Endodermal cell (in vitro differentiated cells): ENCODE measurements around the gene HES3. TPM values are rescaled to one million over a fixed set of nuclear protein-coding genes. Genes with fewer than 3 reads are reported as not detected.

Experiments used
- DNase-seq: peaks from one replicate; pipeline ENCODE4 v3.0.0-alpha.2; 2017
- H3K27ac ChIP-seq: 2 replicates; pipeline ENCODE4 v1.5.1; 2013; ENCODE audit warnings: mild to moderate bottlenecking, low read depth, low read length, moderate library complexity
- H3K27me3 ChIP-seq: 2 replicates; pipeline ENCODE4 v1.6.1; 2013; ENCODE audit warnings: mild to moderate bottlenecking, low read length, moderate library complexity; ENCODE audit not compliant: insufficient read depth, control insufficient read depth, poor library complexity, severe bottlenecking
- H3K36me3 ChIP-seq: 2 replicates; pipeline ENCODE4 v1.7.0; 2013; ENCODE audit warnings: mild to moderate bottlenecking, low read length, moderate library complexity; ENCODE audit not compliant: control insufficient read depth, insufficient read depth
- H3K4me1 ChIP-seq: one replicate; pipeline ENCODE4 v1.7.0; 2013; ENCODE audit warnings: low read length; ENCODE audit not compliant: control insufficient read depth, insufficient read depth
- H3K4me3 ChIP-seq: 2 replicates; pipeline ENCODE4 v1.5.1; 2013; ENCODE audit warnings: mild to moderate bottlenecking, low read length, moderate library complexity
- H3K9ac ChIP-seq: 2 replicates; pipeline ENCODE4 v1.6.1; 2013; ENCODE audit warnings: mild to moderate bottlenecking, low read length, moderate library complexity; ENCODE audit not compliant: poor library complexity, severe bottlenecking; ENCODE audit errors: extremely low read depth
- H3K9me3 ChIP-seq: 2 replicates; pipeline ENCODE4 v1.6.1; 2013; ENCODE audit warnings: mild to moderate bottlenecking, low read length, moderate library complexity; ENCODE audit not compliant: control insufficient read depth
- H3K27ac Mint-ChIP-seq: 2 replicates; pipeline ENCODE4 v1.8.0; 2020; ENCODE audit warnings: mixed read lengths
- H3K27me3 Mint-ChIP-seq: 2 replicates; pipeline ENCODE4 v1.8.0; 2021; ENCODE audit warnings: mild to moderate bottlenecking, mixed read lengths; ENCODE audit not compliant: insufficient read depth
- H3K36me3 Mint-ChIP-seq: 2 replicates; pipeline ENCODE4 v1.8.0; 2020; ENCODE audit warnings: low read depth, mixed read lengths
- H3K4me1 Mint-ChIP-seq: 2 replicates; pipeline ENCODE4 v1.8.0; 2020; ENCODE audit warnings: mixed read lengths
- H3K4me3 Mint-ChIP-seq: 2 replicates; pipeline ENCODE4 v1.8.0; 2020; ENCODE audit warnings: mild to moderate bottlenecking, moderate library complexity, mixed read lengths
- H3K9me3 Mint-ChIP-seq: 2 replicates; pipeline ENCODE4 v1.8.0; 2020; ENCODE audit warnings: mild to moderate bottlenecking, mixed read lengths
- CTCF ChIP-seq: fragments of 200-600 bp; sonication (generic); conservative IDR thresholded peaks from 2 replicates; pipeline ENCODE4 v1.5.0; 2021; ENCODE audit warnings: antibody characterized with exemption, mild to moderate bottlenecking
- WGBS, 2 experiments: methylation state at CpG; one replicate each; pipeline versions ENCODE4 v1.1.5 to v1.1.7; 2013; ENCODE audit warnings: missing lambda C conversion rate in 2 of 2, mixed read lengths in 1 of 2; ENCODE audit not compliant: insufficient coverage in 1 of 2, insufficient read length in 1 of 2; 5-methylcytosine and 5-hydroxymethylcytosine counted together
- total RNA-seq, 2 donors: library from RNA; stranded (reverse); fragmentation: NEBNext Ultra II Directional in 1 of 2; extraction: Animal tissue kit (Norgen Biotek cat#: 25700) in 1 of 2; gene quantifications; 2 replicates in 1 of 2; 3 replicates in 1 of 2; pipeline ENCODE4 v1.2.1, GENCODE V29; 2021

The HES3 gene
- total RNA-seq, 2 donors from 2014 or later, result 2.7 TPM; not detected in 1

GRCh38 chr1:6261615-6261995 is 17.6 kb downstream of the HES3 start:
- Histone ChIP-seq H3K9me3 (no peaks in the 10 kb centered on the region), H3K36me3 (no peaks in the 10 kb centered on the region), H3K27me3 (peaks cover 35% of the 10 kb centered on the region), H3K4me1 (no peaks in the 10 kb centered on the region), H3K9ac (no peak overlapping the region), H3K27ac (peak overlapping the region; percentile 70), H3K4me3 (peak overlapping the region; percentile 60)
- 16 to 19% methylated on average over 5 to 15 of the region's 15 CpGs for WGBS, 2 experiments
- Mint-ChIP-seq H3K36me3 (no peaks in the 10 kb centered on the region), H3K9me3 (no peaks in the 10 kb centered on the region), H3K27ac (no peak overlapping the region), H3K4me1 (peaks cover 3% of the 10 kb centered on the region), H3K4me3 (peak overlapping the region; percentile 51), H3K27me3 (peaks cover 43% of the 10 kb centered on the region)
- TF ChIP-seq CTCF, result no peak
- peak; percentile 82 for DNase-seq

- TF ChIP-seq CTCF, result no peak
- WGBS, 2 experiments, result 84 to 90% methylated on average over 12 to 25 of the region's 25 CpGs
- H3K9ac ChIP-seq, result no peak overlapping the region
- H3K36me3 Mint-ChIP-seq, result no peaks in the 10 kb centered on the region
- H3K27me3 ChIP-seq, result peaks cover 33% of the 10 kb centered on the region
- no peaks in the 10 kb centered on the region for H3K9me3 ChIP-seq
- H3K4me1 ChIP-seq, result no peaks in the 10 kb centered on the region
- no peak overlapping the region for H3K4me3 ChIP-seq
- peaks cover 35% of the 10 kb centered on the region for H3K27me3 Mint-ChIP-seq
- H3K4me1 Mint-ChIP-seq, result peaks cover 3% of the 10 kb centered on the region
- H3K27ac Mint-ChIP-seq, result no peak overlapping the region
- H3K27ac ChIP-seq, result no peak overlapping the region
- no peak for DNase-seq
- no peaks in the 10 kb centered on the region for H3K36me3 ChIP-seq
- no peaks in the 10 kb centered on the region for H3K9me3 Mint-ChIP-seq
- no peak overlapping the region for H3K4me3 Mint-ChIP-seq
These were observed 18.8 kb downstream of the HES3 start for GRCh38 chr1:6262555-6263420.

GRCh38 chr1:6263716-6264115 is 19.7 kb downstream of the HES3 start:
- H3K9me3 Mint-ChIP-seq, result no peaks in the 10 kb centered on the region
- H3K4me3 ChIP-seq, result no peak overlapping the region
- H3K27ac ChIP-seq, result no peak overlapping the region
- no peak overlapping the region for H3K4me3 Mint-ChIP-seq
- H3K4me1 ChIP-seq, result no peaks in the 10 kb centered on the region
- DNase-seq, result no peak
- peaks cover 26% of the 10 kb centered on the region for H3K27me3 Mint-ChIP-seq
- H3K9ac ChIP-seq, result no peak overlapping the region
- peaks cover 3% of the 10 kb centered on the region for H3K4me1 Mint-ChIP-seq
- H3K27me3 ChIP-seq, result peaks cover 24% of the 10 kb centered on the region
- no peaks in the 10 kb centered on the region for H3K9me3 ChIP-seq
- WGBS, 2 experiments, result 86 to 96% methylated on average over 7 of the region's 7 CpGs
- TF ChIP-seq CTCF, result no peak
- H3K36me3 Mint-ChIP-seq, result no peaks in the 10 kb centered on the region
- no peak overlapping the region for H3K27ac Mint-ChIP-seq
- no peaks in the 10 kb centered on the region for H3K36me3 ChIP-seq
